NCI-H446 treated with DMSO at 0.1 percent for 48 hours (cell line): ENCODE measurements around the gene EGLN2.
A peak's percentile ranks its signal among the peaks of the same experiment; 100 is the strongest.
"Not testable (repeated sequence)": the region's sequence is repeated elsewhere in the genome, so short reads cannot be mapped to it uniquely, and the experiment has no call there.

Experiments used
- DNase-seq: peaks from one replicate; lab custom pipeline; 2025; lab: John Stamatoyannopoulos, UW

The EGLN2 gene

GRCh38 chr19:40798683-40799557 is at the start of gene EGLN2:
EGLN2 (plus strand) TSS chr19:40799191; CDS start chr19:40800573, 1,382 bp downstream.
- peak; percentile 99 for DNase-seq

DNA sequence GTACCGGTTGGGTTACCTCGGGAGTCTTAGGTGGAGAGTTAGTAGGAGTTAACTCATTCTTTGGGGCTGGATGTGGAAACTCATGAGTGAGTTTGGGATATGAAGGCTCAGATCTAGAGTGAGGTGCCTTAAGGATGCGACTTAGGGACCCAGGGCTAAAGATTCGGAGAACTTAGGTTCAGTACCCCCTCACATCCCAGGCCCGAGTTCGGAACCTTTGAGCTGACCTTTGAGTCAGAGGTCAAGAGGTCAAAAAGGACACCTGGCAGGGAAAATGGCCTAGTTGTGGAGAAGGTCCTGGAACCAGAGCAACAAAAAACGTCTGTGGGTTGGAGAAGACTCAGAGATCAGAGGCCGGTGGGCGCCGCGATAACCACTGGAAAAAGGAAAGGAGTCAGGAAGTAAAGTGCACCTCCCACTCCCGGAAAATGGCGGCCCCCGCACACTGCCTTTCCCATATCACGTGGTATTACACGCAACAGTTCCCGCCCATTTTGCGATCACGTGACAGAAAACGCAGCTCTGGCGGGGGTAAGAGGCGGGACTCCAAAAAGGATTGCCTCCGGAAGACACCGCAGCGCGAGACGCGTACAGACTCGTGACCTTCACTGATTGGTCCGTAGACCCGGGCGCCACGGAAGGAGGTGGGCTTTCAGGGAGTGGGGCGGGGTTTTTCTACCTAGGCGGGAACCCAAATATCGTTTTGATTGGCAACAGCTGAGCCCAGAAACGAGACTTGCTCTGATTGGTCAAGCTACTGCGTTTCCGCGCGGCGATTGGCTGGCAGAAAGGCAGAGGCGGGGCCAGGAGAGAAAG is 48.7 kb upstream of the EGLN2 start, which contains the start of gene ACTMAP:
TSS of gene ACTMAP (minus strand) at position 420 of the 816 bp plus-strand sequence. CDS start 674 bp downstream, outside the sequence.
- peak; percentile 100 for DNase-seq

DNA sequence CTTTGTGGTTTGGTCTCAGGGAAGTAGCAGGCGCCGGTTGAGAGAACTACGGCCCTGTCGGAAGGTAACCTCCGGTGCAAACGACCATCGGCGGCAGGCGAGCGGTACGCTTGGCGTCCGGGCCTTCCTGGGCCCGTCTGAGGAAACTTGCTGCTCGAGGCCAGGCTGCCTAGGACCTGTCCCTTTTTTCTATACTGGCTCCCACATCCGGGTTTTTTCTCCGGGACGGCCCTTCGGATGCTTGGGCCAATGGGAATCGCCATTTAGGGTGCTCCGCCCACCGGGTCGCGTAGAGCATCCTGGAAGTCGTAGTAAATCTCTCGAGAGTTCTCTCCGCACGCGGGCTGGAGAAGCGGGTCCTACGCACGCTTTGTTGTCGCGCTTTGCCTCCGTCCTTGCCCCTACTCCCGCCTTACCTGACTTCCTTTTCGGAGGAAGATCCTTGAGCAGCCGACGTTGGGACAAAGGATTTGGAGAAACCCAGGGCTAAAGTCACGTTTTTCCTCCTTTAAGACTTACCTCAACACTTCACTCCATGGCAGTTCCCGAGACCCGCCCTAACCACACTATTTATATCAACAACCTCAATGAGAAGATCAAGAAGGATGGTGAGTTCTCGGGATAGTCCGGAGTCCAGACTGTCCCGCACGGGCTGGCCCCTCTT is 48.0 kb upstream of the EGLN2 start, which contains the start of gene SNRPA:
TSS of gene SNRPA (plus strand) at position 330 of the 664 bp plus-strand sequence. CDS start at position 536, 206 bp downstream.
- peak; percentile 96 for DNase-seq

DNA sequence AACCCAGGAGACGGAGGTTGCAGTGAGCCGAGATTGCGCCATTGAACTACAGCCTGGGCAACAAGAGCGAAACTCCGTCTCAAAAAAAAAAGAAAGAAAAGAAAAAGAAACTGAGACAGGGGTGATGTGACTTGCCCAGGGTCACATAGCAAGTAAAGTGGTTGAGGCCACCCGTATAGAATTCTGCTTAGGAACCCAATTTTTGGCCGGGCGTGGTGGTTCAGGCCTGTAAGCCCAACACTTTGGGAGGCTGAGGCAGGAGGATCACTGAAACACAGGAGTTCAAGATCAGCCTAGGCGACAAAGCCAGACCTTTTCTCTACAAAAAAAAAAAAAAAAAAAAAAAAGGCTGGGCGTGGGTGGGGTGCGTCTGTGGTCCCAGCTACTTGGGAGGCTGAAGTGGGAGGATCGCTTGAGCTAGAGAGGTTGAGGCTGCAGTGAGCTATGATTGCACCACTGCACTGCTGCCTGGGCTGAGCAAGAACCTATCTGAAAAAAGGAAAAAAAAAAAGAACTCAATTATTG is 46.7 kb upstream of the EGLN2 start:
- no peak for DNase-seq

DNA sequence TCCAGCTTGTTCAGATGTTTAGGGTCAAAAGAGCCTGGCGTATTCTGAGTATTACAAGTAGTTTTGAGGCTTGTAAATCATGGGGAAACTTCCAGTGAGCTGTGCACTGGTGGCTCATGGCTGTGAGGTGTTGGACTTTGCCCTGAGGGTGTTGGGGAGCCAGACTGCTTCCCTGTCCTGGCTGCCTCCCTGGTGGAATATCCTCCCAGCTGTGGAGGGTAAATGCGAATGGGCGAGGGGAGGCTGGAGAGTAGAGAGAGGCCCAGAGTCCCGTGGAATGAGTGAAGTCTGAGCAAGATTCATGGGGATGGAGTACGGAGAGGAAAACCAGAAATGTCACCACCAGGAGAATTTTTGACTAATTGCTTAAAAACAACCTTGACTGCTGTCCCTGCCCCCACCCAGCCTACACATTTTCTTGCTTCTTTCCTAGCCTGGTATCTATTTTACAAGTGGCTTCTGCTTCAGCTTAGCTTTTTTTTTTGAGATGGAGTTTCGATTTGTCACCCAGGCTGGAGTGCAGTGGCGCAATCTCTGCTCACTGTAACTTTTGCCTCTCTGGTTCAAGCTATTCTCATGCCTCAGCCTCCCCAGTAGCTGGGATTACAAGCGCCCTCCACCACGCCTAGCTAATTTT is 44.3 kb upstream of the EGLN2 start:
- no peak for DNase-seq

- no peak for DNase-seq
Measured at GRCh38 chr19:40755248-40755624, 43.8 kb upstream of the EGLN2 start.

- DNase-seq, result no peak
Measured at GRCh38 chr19:40755791-40756190, 43.2 kb upstream of the EGLN2 start.

DNA sequence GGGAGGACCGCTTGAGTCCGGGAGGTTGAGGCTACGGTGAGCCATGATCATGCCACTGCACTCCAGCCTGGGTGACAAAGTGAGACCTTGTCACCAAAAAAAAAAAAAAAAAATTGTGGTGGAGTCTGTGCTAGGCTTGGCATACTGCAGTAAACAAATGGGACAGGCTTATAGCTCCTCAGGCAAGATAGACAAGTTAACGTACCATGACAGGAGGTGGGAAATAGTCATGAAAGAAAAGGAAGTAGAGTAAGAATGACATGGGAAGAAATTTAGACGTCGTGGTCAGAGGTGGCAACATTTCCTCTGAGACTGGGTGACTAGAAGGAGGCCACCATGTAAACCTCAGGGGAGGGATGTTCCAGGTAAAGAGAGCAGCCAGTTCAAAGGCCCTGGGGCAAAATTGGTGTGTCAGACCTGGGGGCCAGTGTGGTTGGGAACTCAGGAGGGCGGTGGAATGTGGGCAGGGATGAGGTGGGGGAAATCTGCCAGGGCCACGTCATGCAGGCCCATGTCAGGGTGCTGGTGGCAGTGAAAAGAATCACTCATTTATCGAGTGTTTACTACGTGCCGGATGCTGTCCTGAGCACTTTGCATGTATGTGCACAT is 42.4 kb upstream of the EGLN2 start:
- DNase-seq, result no peak

DNA sequence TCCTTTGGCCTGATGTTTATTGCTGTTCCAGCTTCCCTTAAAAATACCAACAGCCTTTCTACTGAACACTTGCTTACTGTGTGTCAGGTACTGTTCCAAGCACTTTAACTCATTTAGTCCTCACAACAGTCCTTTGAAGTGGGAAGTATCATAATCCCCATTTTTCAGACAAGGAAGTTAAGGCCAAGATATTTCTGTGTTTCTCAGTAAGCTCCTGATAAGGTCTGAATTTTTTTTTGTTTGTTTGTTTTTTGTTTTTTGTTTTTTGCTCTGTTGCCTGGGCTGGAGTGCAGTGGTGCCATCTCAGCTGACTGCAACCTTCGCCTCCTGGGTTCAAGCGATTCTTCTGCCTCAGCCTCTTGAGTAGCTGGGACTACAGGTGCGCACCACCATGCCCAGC is 40.5 kb upstream of the EGLN2 start:
- no peak for DNase-seq

DNA sequence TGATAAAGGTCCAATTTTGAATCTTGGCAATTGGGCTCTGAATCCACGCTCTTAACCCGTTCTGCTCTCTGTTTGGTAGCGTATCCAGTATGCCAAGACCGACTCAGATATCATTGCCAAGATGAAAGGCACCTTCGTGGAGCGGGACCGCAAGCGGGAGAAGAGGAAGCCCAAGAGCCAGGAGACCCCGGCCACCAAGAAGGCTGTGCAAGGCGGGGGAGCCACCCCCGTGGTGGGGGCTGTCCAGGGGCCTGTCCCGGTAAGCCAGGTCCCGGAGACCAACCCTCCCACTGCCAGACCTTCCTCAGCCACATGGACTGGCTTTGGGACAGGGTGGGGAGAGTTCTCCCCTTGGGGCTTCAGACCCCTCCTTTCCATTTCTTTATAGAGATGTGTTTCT is 39.6 kb upstream of the EGLN2 start:
- no peak for DNase-seq

DNA sequence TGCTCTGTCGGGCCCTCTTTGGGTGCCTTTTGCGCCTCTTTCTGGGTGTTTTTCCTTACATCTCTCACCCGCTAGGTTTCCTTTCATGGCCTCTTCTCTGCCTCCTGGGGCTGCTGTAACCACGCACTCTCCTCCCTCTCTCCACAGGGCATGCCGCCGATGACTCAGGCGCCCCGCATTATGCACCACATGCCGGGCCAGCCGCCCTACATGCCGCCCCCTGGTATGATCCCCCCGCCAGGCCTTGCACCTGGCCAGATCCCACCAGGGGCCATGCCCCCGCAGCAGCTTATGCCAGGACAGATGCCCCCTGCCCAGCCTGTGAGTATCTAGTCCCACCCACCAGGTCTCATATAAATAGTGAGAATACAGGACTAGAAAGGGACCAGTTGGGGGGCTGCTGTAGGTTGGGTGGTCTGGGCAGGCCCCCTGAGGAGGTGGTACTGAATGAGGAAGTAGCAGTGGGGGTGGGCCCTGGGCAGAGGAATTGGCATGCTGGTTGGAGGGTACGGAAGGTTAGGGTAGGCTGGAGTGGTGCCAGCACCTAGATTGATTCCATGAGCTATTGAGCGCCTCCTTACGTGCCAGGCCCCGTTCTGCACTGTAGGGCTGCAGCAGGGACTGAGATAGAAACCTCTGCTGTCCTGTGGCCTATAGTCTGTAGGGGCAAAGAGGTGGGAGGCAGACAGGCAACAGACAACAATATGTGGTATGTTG is 36.1 kb upstream of the EGLN2 start:
- DNase-seq, result no peak

DNA sequence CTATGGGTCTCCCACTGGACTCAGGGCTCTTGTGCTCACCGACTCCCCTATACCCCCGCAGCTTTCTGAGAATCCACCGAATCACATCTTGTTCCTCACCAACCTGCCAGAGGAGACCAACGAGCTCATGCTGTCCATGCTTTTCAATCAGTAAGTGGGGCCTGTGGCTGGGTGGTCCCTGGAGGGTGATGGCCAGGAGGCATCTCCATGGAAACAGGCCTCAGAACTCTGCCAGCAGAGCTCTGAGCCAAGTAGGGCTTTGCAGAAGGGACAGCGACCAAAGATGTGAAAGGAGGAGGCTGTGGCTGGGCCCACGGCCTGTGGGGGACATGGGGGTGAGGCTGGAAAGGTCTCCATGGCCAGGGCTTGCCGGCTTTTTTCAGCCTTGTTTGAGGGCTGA is 35.5 kb upstream of the EGLN2 start:
- DNase-seq, result no peak

DNA sequence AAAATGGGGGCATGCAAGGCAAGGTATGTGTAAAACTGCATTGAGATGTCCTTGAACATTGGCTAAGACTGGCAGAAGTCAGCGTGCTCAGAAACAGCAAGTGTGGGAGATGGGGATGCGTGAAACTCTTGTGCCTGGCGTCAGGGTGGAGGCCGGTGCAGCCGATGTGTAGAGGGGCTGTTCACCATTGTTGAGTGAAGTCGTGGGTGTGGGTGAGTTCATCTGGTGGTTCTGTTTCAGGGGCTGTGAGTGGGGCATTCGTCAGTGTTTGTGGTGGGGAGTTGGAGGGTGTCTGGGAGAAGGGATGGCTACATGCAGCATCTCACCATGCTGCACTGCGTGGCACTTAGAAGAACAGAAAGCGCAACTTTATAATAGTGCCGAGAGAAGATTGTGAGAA is 35.0 kb upstream of the EGLN2 start:
- DNase-seq, result no peak

- DNase-seq, result not testable (repeated sequence)
Measured at GRCh38 chr19:40766385-40766784, 32.6 kb upstream of the EGLN2 start.

- DNase-seq, result no peak
Measured at GRCh38 chr19:40768869-40769268, 30.1 kb upstream of the EGLN2 start.

DNA sequence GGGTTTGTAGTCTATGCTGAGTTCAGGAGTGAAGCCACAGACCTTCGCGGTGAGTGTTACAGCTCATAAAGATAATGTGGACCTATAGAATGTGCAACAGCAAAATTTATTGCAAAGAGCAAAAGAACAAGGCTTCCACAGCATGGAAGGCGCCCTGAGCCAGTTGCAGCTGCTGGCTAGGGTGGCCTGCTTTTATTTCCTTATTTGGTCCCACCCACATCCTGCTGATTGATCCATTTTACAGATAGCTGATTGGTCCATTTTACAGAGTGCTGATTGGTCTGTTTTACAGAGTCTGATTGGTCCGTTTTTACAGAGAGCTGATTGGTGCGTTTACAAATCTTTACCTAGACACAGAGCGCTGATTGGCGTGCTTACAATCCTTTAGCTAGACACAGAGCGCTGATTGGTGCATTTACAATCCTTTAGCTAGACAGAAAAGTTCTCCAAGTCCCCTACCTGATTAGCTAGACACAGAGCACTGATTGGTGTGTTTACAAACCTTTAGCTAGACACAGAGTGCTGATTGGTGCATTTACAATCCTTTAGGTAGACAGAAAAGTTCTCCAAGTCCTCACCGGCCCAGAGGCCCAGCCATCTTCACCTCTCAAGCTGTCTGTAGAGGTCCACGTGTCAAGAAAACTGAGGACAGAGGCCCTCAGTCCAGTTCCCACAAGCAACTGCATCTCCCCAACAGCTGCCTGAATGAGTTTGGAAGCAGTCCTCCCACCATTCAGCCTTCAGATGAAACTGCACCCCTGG is 27.7 kb upstream of the EGLN2 start:
- DNase-seq, result not testable (repeated sequence)

DNA sequence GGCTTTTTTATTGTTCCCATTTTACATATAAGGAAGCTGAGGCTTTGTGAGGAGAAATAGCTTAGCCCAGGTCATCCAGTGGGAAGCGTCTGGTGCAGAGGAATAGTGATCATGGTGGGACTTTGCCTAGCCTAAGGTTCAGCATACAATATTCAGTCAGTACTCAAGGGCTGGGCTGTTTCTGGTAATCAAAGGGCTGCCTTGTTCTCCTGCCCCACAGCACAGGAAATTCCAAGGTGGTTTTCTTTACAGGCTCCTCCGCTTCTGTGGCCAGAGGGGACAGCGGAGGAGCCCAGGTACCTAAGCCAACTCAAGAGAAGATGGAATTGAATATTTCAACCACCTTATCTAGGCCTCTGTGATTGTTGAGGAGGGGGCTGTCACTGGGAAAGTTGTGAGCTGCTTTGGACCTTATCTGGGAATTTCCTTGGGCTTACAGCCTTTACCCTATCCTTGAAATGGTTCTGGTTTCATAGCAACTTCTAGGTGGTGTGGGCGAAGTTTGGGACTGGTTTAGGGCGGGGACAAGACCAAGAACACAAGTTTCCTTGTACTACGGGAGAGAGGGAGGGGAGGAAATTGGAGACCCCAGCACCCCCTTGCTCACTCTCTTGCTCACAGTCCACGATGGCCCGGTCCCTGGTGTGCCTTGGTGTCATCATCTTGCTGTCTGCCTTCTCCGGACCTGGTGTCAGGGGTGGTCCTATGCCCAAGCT is 23.9 kb upstream of the EGLN2 start, which contains the start of gene MIA:
TSS of gene MIA (plus strand) at position 606 of the 716 bp plus-strand sequence. CDS start at position 628, 22 bp downstream.
- DNase-seq, result no peak

DNA sequence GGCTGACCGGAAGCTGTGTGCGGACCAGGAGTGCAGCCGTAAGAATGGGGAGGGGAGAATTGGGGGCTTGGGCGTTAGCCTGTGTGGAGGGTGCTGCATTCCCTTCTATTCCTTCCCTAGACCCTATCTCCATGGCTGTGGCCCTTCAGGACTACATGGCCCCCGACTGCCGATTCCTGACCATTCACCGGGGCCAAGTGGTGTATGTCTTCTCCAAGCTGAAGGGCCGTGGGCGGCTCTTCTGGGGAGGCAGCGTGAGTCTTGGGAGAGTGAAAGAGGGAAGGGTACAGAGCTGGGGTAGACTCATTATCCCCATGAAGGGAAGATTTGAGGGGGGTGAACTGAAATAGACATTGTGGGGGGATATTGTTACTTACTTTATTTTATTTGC is 23.4 kb upstream of the EGLN2 start:
- no peak for DNase-seq

DNA sequence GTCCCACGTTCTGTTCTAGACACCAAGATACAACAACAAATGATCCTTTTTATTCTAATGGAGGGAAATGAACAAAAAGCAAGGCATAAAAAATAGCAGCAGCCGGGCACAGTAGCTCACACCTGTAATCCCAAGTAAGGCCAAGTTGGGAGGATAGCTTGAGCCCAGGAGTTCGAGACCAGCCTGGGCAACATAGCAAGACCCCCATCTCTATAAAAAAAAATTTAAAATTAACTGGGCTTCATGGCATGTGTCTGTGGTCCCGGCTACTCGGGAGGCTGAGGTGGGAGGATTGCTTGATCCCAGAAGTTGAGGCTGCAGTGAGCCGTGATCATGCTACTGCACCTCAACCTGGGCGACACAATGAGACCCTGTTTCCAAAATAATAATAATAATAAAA is 22.6 kb upstream of the EGLN2 start:
- DNase-seq, result no peak
